Renal cortical epithelial cell (primary cell): Measurements from ENCODE around the gene OR56B1. TPM values are rescaled to one million over a fixed set of nuclear protein-coding genes. Genes with fewer than 3 reads are reported as not detected.
"Not testable (repeated sequence)": the region's sequence is repeated elsewhere in the genome, so short reads cannot be mapped to it uniquely, and the experiment has no call there.

Experiments
- DNase-seq: peaks from one replicate; pipeline ENCODE4 v3.0.0-alpha.2; 2011; ENCODE audit warnings: low read depth
- total RNA-seq: library from RNA; depleted of rRNA; stranded (reverse); fragments of >200 nt; gene quantifications from 2 replicates; pipeline ENCODE4 v1.2.3, GENCODE V29; 2014

Gene OR56B1
- not detected in 2 replicates for total RNA-seq

GRCh38 chr11:5736396-5736795 is at the start of gene OR56B1:
OR56B1 (plus strand) TSS chr11:5736448; CDS start chr11:5736517, 69 bp downstream.
- DNase-seq, result no peak

- DNase-seq, result no peak
These were observed 47.8 kb upstream of the OR56B1 start for GRCh38 chr11:5688482-5688881.

GRCh38 chr11:5689551-5689983 is 46.7 kb upstream of the OR56B1 start, which contains the start of gene TRIM22:
TRIM22 (plus strand) TSS chr11:5689790; CDS start chr11:5696233, 6,443 bp downstream.
- DNase-seq, result peak; percentile 96

- no peak for DNase-seq
These were observed 46.0 kb upstream of the OR56B1 start for GRCh38 chr11:5690216-5690615.

GRCh38 chr11:5690736-5691135 is 45.5 kb upstream of the OR56B1 start:
- no peak for DNase-seq

- DNase-seq, result not testable (repeated sequence)
These were observed 44.8 kb upstream of the OR56B1 start for GRCh38 chr11:5691238-5691963.

- no peak for DNase-seq
These were observed 44.3 kb upstream of the OR56B1 start for GRCh38 chr11:5691964-5692361.

- no peak for DNase-seq
These were observed 41.6 kb upstream of the OR56B1 start for GRCh38 chr11:5694642-5695041.

GRCh38 chr11:5695580-5695979 is 40.7 kb upstream of the OR56B1 start:
- no peak for DNase-seq

- DNase-seq, result no peak
These were observed 40.0 kb upstream of the OR56B1 start for GRCh38 chr11:5696210-5696609.

- no peak for DNase-seq
These were observed 38.0 kb upstream of the OR56B1 start for GRCh38 chr11:5698281-5698680.

- no peak for DNase-seq
These were observed 35.7 kb upstream of the OR56B1 start for GRCh38 chr11:5700421-5701054.

GRCh38 chr11:5701055-5701577 is 35.1 kb upstream of the OR56B1 start:
- no peak for DNase-seq

GRCh38 chr11:5703741-5704536 is 32.3 kb upstream of the OR56B1 start:
- no peak for DNase-seq

GRCh38 chr11:5705688-5706087 is 30.6 kb upstream of the OR56B1 start:
- no peak for DNase-seq

- DNase-seq, result peak; percentile 45
These were observed 23.7 kb upstream of the OR56B1 start for GRCh38 chr11:5712507-5712906.

GRCh38 chr11:5713695-5714094 is 22.6 kb upstream of the OR56B1 start:
- no peak for DNase-seq

GRCh38 chr11:5716518-5716917 is 19.7 kb upstream of the OR56B1 start:
- DNase-seq, result not testable (repeated sequence)

GRCh38 chr11:5719703-5720495 is 16.3 kb upstream of the OR56B1 start:
- DNase-seq, result no peak

GRCh38 chr11:5722622-5723021 is 13.6 kb upstream of the OR56B1 start:
- no peak for DNase-seq

- no peak for DNase-seq
These were observed 9.9 kb upstream of the OR56B1 start for GRCh38 chr11:5726351-5726750.
